Thymus (tissue), 14 donors: ENCODE data around the gene MNAT1. TPM values are rescaled to one million over a fixed set of nuclear protein-coding genes. Genes with fewer than 3 reads are reported as not detected.
A peak's percentile ranks its signal among the peaks of the same experiment; 100 is the strongest.

Source experiments
- DNase-seq, 9 donors: peaks; one replicate each; pipeline ENCODE4 v3.0.0-alpha.2; 2013; ENCODE audit warnings: low spot score in 9 of 9, low read depth in 6 of 9, missing footprints in 1 of 9
- H3K27ac ChIP-seq, 2 donors: one replicate each; pipeline ENCODE4 v1.5.1; 2013; ENCODE audit warnings: control low read depth in 1 of 2, low read depth in 1 of 2, low read length in 1 of 2, mild to moderate bottlenecking in 1 of 2, moderate library complexity in 1 of 2
- H3K27me3 ChIP-seq, 2 donors: one replicate each; pipeline ENCODE4 v1.5.1; 2013; ENCODE audit warnings: low read length in 1 of 2; ENCODE audit not compliant: control insufficient read depth in 2 of 2, insufficient read depth in 1 of 2
- H3K36me3 ChIP-seq, 2 donors: one replicate each; pipeline ENCODE4 v1.5.1; 2013; ENCODE audit warnings: low read length in 1 of 2, mild to moderate bottlenecking in 1 of 2, moderate library complexity in 1 of 2; ENCODE audit not compliant: control insufficient read depth in 2 of 2, insufficient read depth in 2 of 2
- H3K4me1 ChIP-seq, 2 donors: one replicate each; pipeline ENCODE4 v1.5.1; 2013; ENCODE audit warnings: low read length in 2 of 2; ENCODE audit not compliant: control insufficient read depth in 2 of 2, insufficient read depth in 2 of 2
- H3K4me3 ChIP-seq, 2 donors: one replicate each; pipeline ENCODE4 v1.5.1; 2013; ENCODE audit warnings: low read length in 2 of 2, control low read depth in 1 of 2, mild to moderate bottlenecking in 1 of 2
- H3K9me3 ChIP-seq, 2 donors: one replicate each; pipeline ENCODE4 v1.5.1; 2013; ENCODE audit warnings: low read length in 1 of 2, mild to moderate bottlenecking in 1 of 2; ENCODE audit not compliant: control insufficient read depth in 2 of 2, insufficient read depth in 1 of 2
- WGBS: extraction: QIAGEN DNeasy Blood & Tissue Kit; methylation state at CpG from one replicate; pipeline ENCODE4 v1.1.7; 2013; 5-methylcytosine and 5-hydroxymethylcytosine counted together
- long read RNA-seq, 10 donors: transcript quantifications; one replicate each; lab custom pipeline, GENCODE V29; 2026
- polyA plus RNA-seq: library from polyadenylated mRNA; stranded (reverse); fragments of 200-250 nt; gene quantifications from one replicate; pipeline ENCODE4 v1.2.3, GENCODE V29; 2013
- total RNA-seq: library from RNA; stranded (reverse); fragments of 120-200 nt; gene quantifications from one replicate; pipeline ENCODE4 v1.2.4, GENCODE V29; 2013
- donor health status: healthy.

MNAT1 gene
- total RNA-seq = 64.0 TPM
- polyA plus RNA-seq = 35.6 TPM
- long read RNA-seq, donor 1, partial matches to known transcripts = 0 of 5 reads
- long read RNA-seq, donor 1, other reads (novel, unspliced or antisense) = 0 of 5 reads
- long read RNA-seq, donor 2 = 0 reads
- long read RNA-seq, donor 3, transcript MNAT1-208 (4 exons, 1,097 nt) = minor isoform, 6 of 25 reads
- long read RNA-seq, donor 3, transcript MNAT1-201 (8 exons, 2,635 nt) = major isoform, 13 of 25 reads
- long read RNA-seq, donor 3, partial matches to known transcripts = 6 of 25 reads
- long read RNA-seq, donor 3, other reads (novel, unspliced or antisense) = 0 of 25 reads
- long read RNA-seq, donor 4, transcript MNAT1-201 (8 exons, 2,635 nt) = major isoform, 5 of 7 reads
- long read RNA-seq, donor 4, partial matches to known transcripts = 0 of 7 reads
- long read RNA-seq, donor 4, other reads (novel, unspliced or antisense) = 0 of 7 reads
- long read RNA-seq, donor 5, transcript MNAT1-201 (8 exons, 2,635 nt) = major isoform, 13 of 44 reads
- long read RNA-seq, donor 5, transcript MNAT1-208 (4 exons, 1,097 nt) = minor isoform, 10 of 44 reads
- long read RNA-seq, donor 5, partial matches to known transcripts = 21 of 44 reads
- long read RNA-seq, donor 5, other reads (novel, unspliced or antisense) = 0 of 44 reads
- long read RNA-seq, donor 6, transcript MNAT1-201 (8 exons, 2,635 nt) = major isoform, 5 of 8 reads
- long read RNA-seq, donor 6, partial matches to known transcripts = 0 of 8 reads
- long read RNA-seq, donor 6, other reads (novel, unspliced or antisense) = 0 of 8 reads
- long read RNA-seq, donor 7, transcript MNAT1-201 (8 exons, 2,635 nt) = major isoform, 10 of 12 reads
- long read RNA-seq, donor 7, partial matches to known transcripts = 0 of 12 reads
- long read RNA-seq, donor 7, other reads (novel, unspliced or antisense) = 0 of 12 reads
- long read RNA-seq, donor 8, partial matches to known transcripts = 0 of 4 reads
- long read RNA-seq, donor 8, other reads (novel, unspliced or antisense) = 0 of 4 reads
- long read RNA-seq, donor 9, transcript MNAT1-201 (8 exons, 2,635 nt) = major isoform, 7 of 12 reads
- long read RNA-seq, donor 9, partial matches to known transcripts = 0 of 12 reads
- long read RNA-seq, donor 9, other reads (novel, unspliced or antisense) = 0 of 12 reads
- long read RNA-seq, donor 10, transcript MNAT1-208 (4 exons, 1,097 nt) = minor isoform, 5 of 28 reads
- long read RNA-seq, donor 10, transcript MNAT1-201 (8 exons, 2,635 nt) = major isoform, 13 of 28 reads
- long read RNA-seq, donor 10, partial matches to known transcripts = 10 of 28 reads
- long read RNA-seq, donor 10, other reads (novel, unspliced or antisense) = 0 of 28 reads

DNA sequence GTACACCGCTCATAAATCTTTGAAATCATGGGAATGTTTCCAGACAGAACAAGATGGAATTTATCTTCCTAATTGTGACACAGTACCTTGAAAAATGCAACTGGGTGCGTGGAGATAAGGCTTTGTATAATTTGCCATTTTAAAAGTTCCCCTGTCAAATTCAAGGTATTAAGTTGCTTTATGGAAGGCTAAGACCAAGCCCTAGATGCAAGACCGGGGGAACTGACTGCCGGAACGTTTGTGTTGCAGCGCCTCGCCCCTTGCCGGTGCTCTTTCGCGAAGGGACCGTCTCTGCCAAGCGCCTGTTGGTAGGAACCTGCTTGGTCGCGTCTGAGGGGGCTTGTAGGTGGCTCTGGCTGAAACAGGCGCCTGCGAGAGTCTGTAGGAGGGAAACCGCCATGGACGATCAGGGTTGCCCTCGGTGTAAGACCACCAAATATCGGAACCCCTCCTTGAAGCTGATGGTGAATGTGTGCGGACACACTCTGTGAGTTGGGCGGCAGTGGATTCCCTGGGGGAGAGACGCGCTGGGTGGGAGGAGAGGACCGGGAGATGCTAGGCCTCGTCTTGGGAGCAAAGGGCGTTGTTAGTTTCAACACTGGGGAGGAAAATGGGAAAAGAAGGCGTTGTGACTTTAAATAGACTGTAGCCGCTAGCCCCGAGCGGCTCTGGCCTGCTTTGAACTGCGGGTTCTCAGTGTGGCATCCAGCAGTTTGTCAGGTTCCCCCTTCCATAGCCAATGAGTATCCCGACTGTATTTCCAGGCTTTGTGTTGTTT lies at the start of gene MNAT1:
Gene MNAT1 (plus strand): TSS at position 297 of the 778 bp plus-strand sequence. CDS start 102 bp downstream, at position 399.
- Histone ChIP-seq H3K4me1 (peaks cover 5 to 6% of the 10 kb centered on the region in 2 donors), H3K9me3 (peaks cover 0 to 4% of the 10 kb centered on the region in 2 donors), H3K36me3 (no peaks in the 10 kb centered on the region), H3K27me3 (peaks cover 1 to 15% of the 10 kb centered on the region in 2 donors), H3K4me3 (peak within 1 kb of the TSS; percentile 66 to 98), H3K27ac (peak within 1 kb of the TSS in 1 of 2 donors; percentile 51)
- WGBS = 3% methylated on average over 33 of the region's 33 CpGs
- peak; percentile 55 to 88 (median 67) for DNase-seq

GRCh38 chr14:60686865-60687264 lies 47.7 kb upstream of the MNAT1 start:
- H3K27me3 ChIP-seq = no peaks in the 10 kb centered on the region

GRCh38 chr14:60691383-60692113 lies 43.0 kb upstream of the MNAT1 start:
- Histone ChIP-seq H3K4me3 (no peak overlapping the region), H3K4me1 (no peaks in the 10 kb centered on the region), H3K27me3 (no peaks in the 10 kb centered on the region), H3K36me3 (no peaks in the 10 kb centered on the region), H3K9me3 (no peaks in the 10 kb centered on the region), H3K27ac (no peak overlapping the region)
- WGBS = 96% methylated on average over 3 of the region's 3 CpGs
- no peak for DNase-seq

More at GRCh38 chr14:60686865-60687264, 47.7 kb upstream of the MNAT1 start:
- H3K27ac ChIP-seq = no peak overlapping the region
- no peaks in the 10 kb centered on the region for H3K9me3 ChIP-seq
- no peaks in the 10 kb centered on the region for H3K4me1 ChIP-seq
- DNase-seq = no peak
- no peaks in the 10 kb centered on the region for H3K36me3 ChIP-seq
- no peak overlapping the region for H3K4me3 ChIP-seq

DNA sequence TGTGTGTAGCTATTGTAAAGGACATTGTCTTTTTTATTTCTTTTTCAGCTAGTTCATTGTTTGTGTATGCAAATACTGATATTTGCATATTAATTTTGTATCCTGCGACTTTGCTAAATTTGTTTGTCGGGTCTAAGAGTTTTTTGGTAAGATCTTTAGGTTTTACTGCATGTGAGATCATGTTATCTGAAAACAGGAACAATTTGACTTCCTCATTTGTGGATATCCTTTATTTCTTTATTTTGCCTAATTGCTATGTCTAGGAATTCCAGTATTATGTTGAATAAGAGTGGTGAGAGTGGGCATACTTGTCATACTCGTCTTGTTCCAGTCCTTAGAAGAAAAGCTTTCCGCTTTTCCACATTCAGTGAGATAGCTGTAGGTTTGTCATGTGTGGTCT lies 39.2 kb upstream of the MNAT1 start:
- WGBS = 84% methylated on average over 4 of the region's 4 CpGs
- H3K27me3 ChIP-seq = no peaks in the 10 kb centered on the region
- no peaks in the 10 kb centered on the region for H3K9me3 ChIP-seq
- DNase-seq = no peak
- H3K4me1 ChIP-seq = no peaks in the 10 kb centered on the region
- H3K4me3 ChIP-seq = no peak overlapping the region
- H3K36me3 ChIP-seq = no peaks in the 10 kb centered on the region
- no peak overlapping the region for H3K27ac ChIP-seq

DNA sequence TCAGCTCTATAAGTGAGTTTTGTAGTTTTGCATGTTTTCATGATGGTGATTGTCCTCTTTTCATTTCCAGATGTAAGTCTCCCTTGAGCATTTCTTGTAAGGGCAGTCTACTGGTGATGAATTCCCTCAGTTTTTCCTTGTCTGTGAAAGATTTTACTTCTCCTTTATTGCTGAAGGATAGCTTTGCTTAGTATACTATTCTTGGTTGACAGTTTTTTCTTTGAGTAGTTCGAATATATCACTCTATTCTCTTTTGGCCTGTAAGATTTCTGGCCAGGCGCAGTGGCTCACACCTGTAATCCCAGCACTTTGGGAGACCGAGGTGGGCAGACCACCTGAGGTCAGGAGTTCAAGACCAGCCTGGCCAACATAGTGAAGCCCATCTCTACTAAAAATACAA lies 34.0 kb upstream of the MNAT1 start:
- WGBS = 96% methylated on average over 3 of the region's 3 CpGs
- H3K36me3 ChIP-seq = no peaks in the 10 kb centered on the region
- no peak for DNase-seq
- H3K4me3 ChIP-seq = no peak overlapping the region
- H3K9me3 ChIP-seq = peaks cover 0 to 4% of the 10 kb centered on the region in 2 donors
- peaks cover 0 to 2% of the 10 kb centered on the region in 2 donors for H3K27me3 ChIP-seq
- no peak overlapping the region for H3K27ac ChIP-seq
- H3K4me1 ChIP-seq = no peaks in the 10 kb centered on the region

- H3K36me3 ChIP-seq = no peaks in the 10 kb centered on the region
- H3K27ac ChIP-seq = no peak overlapping the region
- H3K9me3 ChIP-seq = peaks cover 0 to 4% of the 10 kb centered on the region in 2 donors
- H3K4me3 ChIP-seq = no peak overlapping the region
- DNase-seq = no peak
- peaks cover 0 to 2% of the 10 kb centered on the region in 2 donors for H3K27me3 ChIP-seq
- H3K4me1 ChIP-seq = no peaks in the 10 kb centered on the region
Observed at GRCh38 chr14:60705100-60705499, 29.5 kb upstream of the MNAT1 start.

- Histone ChIP-seq H3K4me3 (no peak overlapping the region), H3K27ac (no peak overlapping the region), H3K9me3 (no peaks in the 10 kb centered on the region), H3K4me1 (no peaks in the 10 kb centered on the region), H3K36me3 (no peaks in the 10 kb centered on the region), H3K27me3 (peaks cover 0 to 5% of the 10 kb centered on the region in 2 donors)
- no peak for DNase-seq
- over 99% methylated on average over 3 of the region's 3 CpGs for WGBS
Observed at GRCh38 chr14:60707858-60708257, 26.7 kb upstream of the MNAT1 start.

- H3K27me3 ChIP-seq = peaks cover 3 to 7% of the 10 kb centered on the region in 2 donors
- H3K4me3 ChIP-seq = no peak overlapping the region
- H3K9me3 ChIP-seq = no peaks in the 10 kb centered on the region
- no peak for DNase-seq
- H3K4me1 ChIP-seq = no peaks in the 10 kb centered on the region
- no peaks in the 10 kb centered on the region for H3K36me3 ChIP-seq
- H3K27ac ChIP-seq = no peak overlapping the region
Observed at GRCh38 chr14:60710494-60710893, 24.1 kb upstream of the MNAT1 start.
